NCI-H128 (cell line): ENCODE data around the gene XNDC1N.
A peak's percentile ranks its signal among the peaks of the same experiment; 100 is the strongest.

Experiments used
- DNase-seq: peaks from one replicate; lab custom pipeline; 2025; ENCODE audit not compliant: unreplicated experiment; lab: John Stamatoyannopoulos, UW

Gene XNDC1N, protein sequence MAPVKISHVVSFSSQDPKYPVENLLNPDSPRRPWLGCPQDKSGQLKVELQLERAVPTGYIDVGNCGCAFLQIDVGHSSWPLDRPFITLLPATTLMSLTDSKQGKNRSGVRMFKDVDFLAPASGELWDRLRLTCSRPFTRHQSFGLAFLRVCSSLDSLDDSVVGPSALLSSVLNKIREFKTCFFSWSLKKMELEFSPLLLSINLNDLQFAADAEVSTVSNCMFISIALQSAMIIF

DNA sequence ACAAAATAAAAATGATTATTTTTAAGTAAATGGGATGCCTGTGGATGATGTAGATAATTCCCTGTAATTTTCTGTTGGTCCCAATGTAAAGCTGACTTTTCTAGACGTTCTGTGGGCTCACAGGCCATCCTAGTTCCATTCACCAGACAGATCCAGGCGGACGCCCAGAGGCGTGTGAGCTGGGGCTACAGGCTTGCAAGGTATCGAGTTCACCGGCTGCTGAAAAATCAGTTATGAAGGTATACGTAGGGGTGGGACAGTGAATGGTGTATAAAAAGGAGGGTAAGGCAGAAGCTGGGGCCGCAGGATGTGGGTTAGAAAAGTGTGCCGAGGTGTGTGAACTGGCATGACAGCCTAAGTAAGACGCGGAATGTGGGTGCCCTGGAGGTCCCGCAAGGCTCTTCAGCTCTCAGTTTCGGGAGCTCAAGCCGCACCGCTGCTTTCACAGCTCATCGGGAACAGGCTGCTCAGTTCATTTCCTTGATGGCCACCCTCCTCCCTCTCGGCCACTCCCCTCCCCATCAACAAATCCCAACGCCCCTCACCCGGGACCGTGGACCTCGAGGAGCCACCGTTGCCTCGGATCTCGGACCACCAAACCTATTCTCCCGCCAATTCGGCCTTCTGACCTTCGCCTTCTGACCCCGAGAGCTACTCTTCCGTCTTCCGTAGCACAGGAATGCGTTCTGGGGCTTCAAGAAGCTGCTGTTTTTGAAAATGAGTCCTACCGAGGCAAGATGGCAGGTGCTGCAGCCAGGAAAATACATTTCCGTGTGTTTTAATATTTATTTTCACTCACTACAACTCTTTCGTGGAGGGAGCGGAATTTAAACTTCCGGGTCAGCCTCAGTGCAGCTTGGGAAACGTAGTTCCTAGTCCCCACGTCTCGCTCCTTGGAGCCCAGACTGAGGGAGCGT lies at the start of gene XNDC1N:
Gene XNDC1N, minus strand, starts transcription at position 775 of the 917 bp plus-strand sequence. CDS start 5,241 bp downstream, outside the sequence.
- peak; percentile 83 for DNase-seq

DNA sequence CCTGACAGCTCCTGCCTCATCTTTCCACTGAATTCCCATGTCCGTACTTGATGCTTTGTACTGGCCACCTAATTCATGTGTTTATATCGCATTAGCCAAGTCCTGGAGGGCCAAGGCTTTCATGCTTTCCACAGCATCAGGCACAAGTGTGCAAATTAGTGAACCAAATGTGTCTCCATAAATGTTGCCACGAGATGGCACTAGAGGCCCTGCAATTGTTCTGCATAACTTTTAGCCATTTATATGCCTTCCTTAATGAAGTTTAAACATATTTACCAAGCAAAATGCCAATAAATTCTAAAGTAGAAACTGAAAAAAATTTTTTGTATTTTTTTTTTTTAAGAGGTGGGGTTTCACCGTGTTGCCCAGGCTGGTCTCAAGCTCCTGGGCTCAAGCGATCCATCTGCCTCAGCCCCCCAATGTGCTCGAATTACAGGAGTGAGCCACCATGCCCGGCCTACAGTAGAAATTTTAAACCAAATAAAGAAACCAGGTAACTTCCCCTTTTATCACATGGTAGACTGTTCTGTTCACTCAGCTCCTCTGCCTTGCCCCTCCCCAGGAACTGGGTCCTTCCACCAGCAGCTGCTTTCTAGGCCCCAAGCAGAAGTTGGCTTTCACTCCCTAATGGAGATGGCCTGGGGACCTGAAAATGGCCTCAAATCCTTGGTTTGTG lies 49.5 kb upstream of the XNDC1N start:
- peak; percentile 24 for DNase-seq

DNA sequence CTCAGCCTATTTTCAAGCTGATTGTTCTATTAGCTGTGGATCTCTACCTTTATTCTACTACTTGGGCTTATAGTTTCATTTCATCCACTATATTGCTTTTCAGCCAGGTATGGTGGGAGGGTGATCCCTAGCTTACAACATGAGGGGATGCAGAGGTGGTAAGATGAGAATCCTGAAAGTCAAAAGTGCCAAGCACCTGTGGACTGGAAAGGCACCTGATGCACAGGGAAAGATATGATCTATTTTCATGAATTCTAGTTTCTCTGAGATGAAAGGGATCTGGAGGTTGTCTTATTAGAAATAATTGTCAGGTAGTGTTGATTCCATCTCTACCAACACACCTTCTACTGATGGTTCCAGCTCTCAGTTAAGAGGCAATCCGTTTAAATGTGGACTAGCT lies 48.7 kb upstream of the XNDC1N start:
- no peak for DNase-seq

DNA sequence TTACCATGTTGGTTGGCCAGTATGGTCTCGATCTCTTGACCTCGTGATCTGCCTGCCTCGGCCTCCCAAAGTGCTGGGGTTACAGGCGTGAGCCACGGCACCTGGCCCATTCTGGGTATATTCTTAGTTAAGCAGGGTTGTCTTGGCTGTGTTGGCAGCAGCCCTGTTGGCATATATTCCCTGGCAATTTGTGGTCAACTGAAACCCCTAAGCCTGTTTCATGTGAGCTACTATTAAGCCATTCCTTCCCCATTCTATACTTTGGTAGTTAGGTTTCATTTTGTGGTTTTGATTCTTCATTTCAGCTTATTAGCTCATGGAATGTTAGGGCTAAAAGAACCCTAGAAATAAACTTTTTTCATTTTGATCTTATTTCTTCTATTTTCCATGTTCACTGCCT lies 48.2 kb upstream of the XNDC1N start:
- no peak for DNase-seq

DNA sequence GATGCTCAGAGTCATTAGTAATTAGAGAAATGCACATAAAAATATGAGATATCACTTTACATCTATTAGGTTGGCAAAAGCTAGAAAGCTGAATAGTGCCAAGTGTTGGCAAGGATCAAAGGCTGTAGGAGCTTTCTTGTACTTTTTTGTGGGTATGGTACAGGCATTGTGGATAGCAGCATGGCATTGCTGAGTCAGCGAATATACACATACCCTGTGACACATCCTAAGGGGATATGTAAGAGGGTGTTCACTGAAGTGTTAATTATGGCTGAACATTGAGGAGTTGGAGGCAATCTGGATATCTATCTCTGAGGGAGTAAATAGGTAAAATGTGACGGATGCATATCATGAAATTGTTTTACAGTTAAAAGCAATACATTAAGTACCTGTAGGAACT lies 43.3 kb upstream of the XNDC1N start:
- no peak for DNase-seq

DNA sequence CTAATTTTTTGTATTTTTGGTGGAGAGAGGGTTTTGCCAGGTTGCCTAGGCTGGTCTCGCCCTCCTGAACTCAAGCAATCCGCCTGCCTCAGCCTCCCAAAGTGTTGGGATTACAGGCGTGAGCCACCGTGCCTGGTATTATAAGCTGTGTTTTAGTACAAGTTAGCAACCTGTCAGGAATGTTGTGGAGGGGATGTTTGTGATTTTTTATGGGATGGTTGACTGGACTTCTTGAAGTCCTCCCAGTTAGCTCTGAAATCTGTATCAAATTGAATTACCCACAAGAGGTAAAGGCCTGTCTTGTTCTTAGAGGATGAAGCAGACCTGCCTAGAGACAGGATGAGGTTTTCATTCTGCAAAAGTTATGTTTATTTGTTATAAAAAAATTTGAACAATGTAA lies 36.2 kb upstream of the XNDC1N start:
- DNase-seq, result no peak

DNA sequence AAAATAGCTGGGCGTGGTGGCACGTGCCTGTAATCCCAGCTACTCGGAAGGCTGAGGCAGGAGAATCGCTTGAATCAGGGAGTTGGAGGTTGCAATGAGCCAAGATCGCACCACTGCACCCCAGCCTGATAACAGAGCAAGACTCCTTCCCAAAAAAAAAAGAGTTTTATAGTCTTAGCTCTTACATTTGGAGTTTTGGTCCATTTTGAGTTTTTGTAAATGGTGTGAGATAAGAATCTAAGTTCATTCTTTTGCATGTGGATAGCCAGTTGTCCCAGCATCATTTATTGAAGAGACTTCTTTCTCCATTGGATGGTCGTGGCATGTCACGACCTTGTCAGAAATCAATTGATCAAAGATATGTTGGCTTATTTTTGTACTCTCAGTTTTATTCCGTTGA lies 35.1 kb upstream of the XNDC1N start:
- DNase-seq, result no peak

DNA sequence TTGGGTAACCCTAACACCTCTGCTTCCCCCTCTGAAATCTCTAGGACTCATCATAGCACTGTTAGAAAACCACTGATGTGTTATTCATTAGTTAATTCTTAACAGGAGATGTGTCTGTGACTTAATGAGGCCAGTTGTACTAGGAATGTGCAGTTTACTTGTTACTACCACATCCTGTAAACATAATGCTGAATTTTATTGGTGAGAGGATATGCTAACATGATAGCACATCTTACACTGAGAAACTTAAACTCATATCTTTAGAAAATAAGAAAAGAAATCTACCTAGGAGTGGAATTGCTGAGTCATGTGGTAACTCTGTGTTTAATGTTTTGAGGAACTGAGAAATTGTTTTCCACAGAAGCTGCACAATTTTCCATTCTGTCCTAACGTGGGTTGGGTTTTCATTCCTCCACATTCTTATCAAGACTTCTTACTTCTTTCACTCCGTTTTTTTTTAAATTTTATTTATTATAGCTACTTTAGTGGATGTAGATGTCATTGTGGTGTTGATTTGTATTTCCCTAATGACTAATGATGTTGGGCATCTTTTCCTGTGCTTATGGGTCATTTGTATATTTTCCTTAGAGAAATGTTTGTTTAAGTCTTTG lies 34.1 kb upstream of the XNDC1N start:
- no peak for DNase-seq

DNA sequence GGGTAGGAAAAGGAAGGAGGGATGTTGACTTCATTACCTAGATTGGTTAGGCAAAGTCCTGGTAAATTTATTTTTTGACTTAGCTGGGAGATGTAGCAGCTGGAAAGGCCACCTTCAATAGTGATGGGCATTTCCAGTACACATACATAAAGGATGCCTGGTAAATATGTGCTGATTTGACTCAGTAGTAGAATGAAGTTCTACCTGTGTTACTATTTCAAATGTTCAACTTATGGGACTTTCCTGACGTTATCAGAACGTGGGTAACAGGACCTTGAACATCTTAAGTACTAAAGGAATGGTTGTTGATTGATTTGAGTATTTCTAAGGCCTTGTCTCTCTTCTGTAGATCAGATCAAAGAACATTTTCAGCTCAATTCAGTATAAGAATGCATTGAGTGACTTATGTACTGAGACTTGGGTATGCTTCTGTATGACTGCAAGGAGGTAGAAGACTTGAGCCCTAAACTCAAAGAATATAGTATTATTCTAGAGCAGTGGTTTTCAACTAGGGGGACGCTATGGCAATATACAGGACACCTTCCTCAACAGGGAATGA lies 27.6 kb upstream of the XNDC1N start:
- DNase-seq, result no peak

DNA sequence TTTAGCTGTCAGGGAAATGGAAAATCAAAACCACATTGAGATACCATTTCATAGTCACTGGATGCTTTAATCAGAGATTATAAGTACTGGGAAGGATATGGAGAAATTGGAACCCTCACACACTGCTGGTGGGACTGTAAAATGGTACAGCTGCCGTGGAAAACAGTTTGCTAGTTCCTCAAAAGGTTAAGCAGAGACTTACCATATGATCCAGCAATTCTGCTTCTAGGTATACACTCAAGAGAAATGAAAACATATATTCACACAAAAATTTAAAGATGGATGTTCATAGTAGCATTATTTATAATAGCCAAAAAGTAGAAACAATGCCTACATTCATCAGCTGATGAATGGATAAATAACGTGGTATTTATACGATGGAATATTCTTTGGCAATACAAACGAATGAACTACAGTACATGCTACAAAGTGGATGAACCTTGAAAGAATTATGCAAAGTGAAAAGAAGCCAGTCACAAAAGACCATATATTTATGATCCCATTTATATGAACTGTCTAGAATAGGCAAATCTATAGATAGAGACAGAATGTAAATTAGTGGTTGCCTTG lies 23.4 kb upstream of the XNDC1N start:
- no peak for DNase-seq

DNA sequence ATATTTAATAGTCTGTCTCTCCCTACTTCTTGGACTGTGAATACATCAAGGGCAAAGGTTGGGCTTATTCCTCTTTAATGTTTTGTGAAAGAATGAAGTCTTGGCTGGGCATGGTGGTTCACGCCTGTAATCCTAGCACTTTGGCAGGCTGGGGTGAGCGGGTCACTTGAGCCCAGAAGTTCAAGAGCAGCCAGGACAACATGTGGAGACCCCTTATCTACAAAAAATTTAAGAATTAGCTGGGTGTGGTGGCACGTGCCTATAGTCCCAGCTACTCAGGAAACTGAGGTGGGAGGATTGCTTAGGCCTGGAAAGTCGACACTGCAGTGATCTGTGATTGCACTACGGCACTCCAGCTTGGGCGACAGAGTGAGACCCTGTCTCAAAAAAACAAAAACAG lies 20.6 kb upstream of the XNDC1N start:
- no peak for DNase-seq

DNA sequence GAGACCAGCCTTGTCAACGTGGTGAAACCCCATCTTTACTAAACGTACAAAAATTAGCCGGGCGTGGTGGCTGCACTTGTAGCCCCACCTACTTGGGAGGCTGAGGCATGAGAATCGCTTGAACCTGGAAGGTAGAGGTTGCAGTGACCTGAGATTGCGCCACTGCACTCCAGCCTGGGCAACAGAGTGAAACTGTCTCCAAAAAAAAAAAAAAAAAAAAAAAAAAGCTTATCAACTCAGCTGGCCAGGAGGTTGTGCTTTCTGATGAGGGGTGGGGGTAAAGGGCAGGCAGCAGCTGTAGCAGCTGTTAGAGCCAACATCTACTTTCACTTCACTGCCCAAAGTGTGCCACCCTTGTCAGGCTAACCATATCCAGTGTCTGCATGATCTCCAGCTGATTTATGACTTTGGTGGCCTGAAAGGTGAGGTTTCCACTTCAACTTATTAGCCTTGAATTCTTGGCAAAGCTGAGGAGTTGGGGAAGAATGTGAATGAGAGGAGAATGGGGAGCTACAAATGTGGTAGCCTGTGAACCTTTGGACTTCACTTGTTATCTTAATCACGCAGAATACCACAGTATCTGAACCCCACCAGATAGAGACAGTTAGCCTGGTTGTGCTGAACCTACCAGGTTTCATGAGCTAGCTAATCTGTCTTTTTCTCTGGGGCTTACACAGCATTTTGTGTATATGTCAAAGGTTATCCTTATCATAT lies 20.1 kb upstream of the XNDC1N start:
- no peak for DNase-seq

DNA sequence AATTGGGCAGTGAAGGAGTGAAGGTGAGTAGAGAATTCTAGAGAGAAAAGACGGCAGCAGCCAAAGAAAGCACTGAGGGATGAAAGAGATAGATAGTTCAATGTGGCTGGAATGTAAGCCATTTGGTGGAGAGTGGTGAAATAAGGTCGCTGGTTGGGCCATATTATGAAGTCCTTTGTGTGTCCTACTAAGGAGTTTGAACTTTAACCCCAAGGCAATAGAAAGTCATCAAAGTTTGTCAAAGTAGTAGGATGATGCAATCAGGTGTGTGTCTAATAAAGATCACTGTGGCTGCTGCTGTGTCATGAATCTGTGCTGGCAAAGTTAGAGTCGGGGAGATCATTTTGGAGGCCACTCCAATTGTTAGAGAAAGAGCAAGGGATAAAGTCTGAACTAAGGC lies 19.1 kb upstream of the XNDC1N start:
- DNase-seq, result no peak

DNA sequence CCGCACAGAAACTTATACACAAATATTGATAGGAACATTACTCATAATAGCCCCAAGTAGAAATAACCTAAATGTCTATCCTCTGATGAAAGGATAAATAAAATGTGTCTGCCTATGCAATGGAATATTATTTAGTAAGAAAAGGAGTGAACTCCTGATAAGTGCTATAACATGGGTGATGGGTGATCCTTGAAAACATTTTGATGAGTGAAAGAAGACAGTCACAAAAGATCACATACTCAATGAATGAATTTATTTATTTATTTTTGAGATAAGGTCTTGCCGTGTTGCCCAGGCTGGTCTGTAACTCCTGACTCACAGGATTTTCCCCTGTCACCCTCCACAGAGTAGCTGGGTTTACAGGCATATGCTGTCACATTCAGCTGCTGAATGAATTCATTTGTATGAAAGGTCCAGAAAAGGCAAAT lies 17.8 kb upstream of the XNDC1N start:
- no peak for DNase-seq

DNA sequence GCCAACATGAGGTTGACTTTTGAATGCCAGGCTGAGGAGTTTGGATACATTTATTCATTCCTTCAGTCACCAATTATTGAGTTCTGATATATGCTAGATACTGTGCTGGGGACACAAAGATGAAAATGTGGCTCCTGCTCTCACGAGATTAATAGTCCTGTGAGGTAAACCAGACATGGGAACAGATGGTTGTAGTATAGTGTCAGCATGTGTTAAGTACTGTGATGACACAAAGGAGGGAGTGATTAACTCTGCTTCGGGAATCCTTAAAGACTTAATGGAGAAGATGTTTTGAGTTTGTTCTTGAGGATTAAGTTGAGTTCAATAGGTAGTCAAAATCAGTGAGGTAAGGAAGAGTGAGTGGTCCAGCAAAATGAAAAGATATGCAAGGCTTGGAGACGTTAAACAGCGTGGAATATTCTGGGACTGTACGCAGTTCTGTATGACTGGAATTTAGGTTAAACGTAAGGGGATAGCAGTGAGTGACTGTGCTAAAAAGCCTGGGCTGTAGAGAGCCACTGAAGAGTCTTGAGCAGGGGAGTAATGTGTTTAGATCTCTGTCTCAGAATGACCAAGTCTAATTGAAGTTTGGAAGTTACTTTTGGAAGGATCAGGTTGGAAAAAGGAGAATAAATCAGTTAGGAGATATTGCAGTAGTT lies 12.3 kb upstream of the XNDC1N start:
- no peak for DNase-seq

DNA sequence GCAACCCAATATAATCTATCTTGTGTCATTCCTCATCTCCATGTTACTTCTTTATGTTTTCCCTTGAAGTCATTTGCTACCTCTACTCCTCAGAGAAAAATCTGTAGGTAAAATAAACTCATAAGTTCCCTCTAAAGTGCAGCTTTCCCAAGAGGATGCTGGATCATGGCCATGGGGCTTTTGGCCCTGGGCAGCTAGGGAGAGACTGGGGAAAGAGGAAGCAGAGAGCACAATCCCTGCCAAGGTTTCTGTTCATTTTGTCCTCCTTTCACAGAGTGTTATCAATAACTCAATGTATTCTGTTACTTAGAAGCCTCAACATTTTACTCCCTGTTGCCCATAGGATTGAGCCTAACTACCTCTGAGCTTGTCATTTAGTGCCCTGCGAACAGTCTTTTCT lies 9.4 kb upstream of the XNDC1N start:
- no peak for DNase-seq

DNA sequence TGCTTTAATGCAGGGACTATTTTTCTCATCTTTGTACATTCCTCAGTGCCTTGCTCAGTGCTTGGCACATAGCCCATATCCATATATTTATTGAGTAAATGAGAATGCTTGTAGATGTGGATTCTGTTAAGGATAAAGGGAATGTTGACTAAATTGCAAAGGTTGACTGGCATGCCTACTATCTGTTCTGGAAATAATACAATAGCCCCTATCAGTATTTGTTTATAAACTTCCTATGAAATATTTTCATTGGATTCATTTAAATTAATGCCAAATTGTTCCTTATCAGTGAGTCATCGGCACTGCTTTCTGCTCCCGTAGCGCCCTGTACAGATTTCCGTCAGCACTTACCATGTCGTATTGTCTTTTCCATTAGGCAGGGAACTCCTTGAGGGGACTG lies 8.4 kb upstream of the XNDC1N start:
- no peak for DNase-seq

DNA sequence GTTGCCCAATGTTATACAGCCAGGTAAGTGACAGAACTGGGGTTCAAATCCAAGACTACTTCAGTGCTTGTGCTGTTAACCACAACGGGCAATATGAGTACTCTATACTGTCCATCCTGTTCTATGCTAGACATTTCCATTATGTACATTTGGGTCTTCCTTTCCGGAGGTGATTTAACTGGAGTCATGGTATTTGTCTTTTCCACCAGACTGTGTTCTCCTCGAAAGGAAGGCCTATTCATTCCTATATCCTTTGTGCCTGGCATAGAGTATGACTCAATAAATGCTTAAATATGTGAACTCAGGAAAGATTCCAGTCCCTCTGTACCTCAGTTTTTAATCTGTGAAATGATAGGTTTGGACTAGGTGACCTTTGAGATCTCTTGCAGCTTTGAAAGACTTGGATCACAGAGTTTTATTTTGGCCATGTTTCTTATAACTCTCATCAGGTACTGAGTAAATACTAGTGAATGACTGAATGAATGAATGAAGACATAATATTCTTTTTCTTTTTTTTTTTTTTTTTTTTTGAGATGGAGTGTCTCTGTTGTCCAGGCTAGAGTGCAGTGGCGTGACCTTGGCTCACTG lies 7.0 kb upstream of the XNDC1N start:
- DNase-seq, result no peak

DNA sequence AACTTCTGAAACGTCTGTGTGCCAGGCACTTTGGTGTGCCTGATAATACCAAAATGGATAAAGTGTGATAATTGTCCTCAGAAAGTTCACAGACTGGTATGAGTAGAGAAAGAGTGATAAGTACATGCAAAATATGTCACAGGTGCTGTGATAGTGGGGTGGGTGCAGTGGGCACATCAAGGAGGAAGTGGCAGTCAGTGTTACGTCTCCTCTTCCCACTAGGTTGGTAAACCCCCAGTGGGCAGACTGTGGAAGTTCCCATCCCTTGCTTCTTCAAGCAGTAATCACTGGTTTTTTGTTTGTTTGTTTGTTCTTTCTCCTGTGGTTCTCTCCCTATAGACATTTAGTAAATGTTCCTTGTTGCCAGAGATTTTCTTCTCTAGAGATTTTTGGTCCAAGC lies 5.8 kb upstream of the XNDC1N start:
- DNase-seq, result no peak
